ENCODE measurements around the gene HEATR5B.

HEATR5B gene

GRCh38 chr2:37083873-37084794 lies at the start of gene HEATR5B, which contains the start of gene GPATCH11:
TSS of gene HEATR5B (minus strand) at chr2:37084372. CDS start at chr2:37083414, 958 bp downstream.
TSS of gene GPATCH11 (plus strand) at chr2:37084518. CDS start at chr2:37088382, 3,864 bp downstream.
- ATAC-seq (peak; percentile 92), DNase-seq (peak; percentile 92)
- H3K9me3 Mint-ChIP-seq = no peaks in the 10 kb centered on the region
- no peak within 1 kb of the TSS for H3K4me3 Mint-ChIP-seq
- peaks cover 17% of the 10 kb centered on the region for H3K36me3 Mint-ChIP-seq (ENCODE audit: low read depth)
- H3K27me3 Mint-ChIP-seq = no peaks in the 10 kb centered on the region
- no peak within 1 kb of the TSS for H3K27ac Mint-ChIP-seq
- H3K4me1 Mint-ChIP-seq = peaks cover 28% of the 10 kb centered on the region

GRCh38 chr2:37132914-37133313 lies 48.7 kb upstream of the HEATR5B start:
- no peak for DNase-seq
- H3K36me3 Mint-ChIP-seq (ENCODE audit: low read depth) = peaks cover 48% of the 10 kb centered on the region
- H3K27ac Mint-ChIP-seq = no peak overlapping the region

GRCh38 chr2:37125416-37125815 lies 41.2 kb upstream of the HEATR5B start:
- ATAC-seq = no peak
- DNase-seq = no peak
- no peaks in the 10 kb centered on the region for H3K4me1 Mint-ChIP-seq
- H3K4me3 Mint-ChIP-seq = no peak overlapping the region
- H3K27ac Mint-ChIP-seq = no peak overlapping the region
- H3K36me3 Mint-ChIP-seq (ENCODE audit: low read depth) = peaks cover 46% of the 10 kb centered on the region
- H3K9me3 Mint-ChIP-seq = no peaks in the 10 kb centered on the region
- no peaks in the 10 kb centered on the region for H3K27me3 Mint-ChIP-seq

More at GRCh38 chr2:37132914-37133313, 48.7 kb upstream of the HEATR5B start:
- H3K27me3 Mint-ChIP-seq = no peaks in the 10 kb centered on the region
- H3K4me3 Mint-ChIP-seq = no peak overlapping the region
- H3K4me1 Mint-ChIP-seq = no peaks in the 10 kb centered on the region
- ATAC-seq = no peak
- no peaks in the 10 kb centered on the region for H3K9me3 Mint-ChIP-seq

- no peaks in the 10 kb centered on the region for H3K27me3 Mint-ChIP-seq
- no peaks in the 10 kb centered on the region for H3K4me1 Mint-ChIP-seq
- peaks cover 23% of the 10 kb centered on the region for H3K36me3 Mint-ChIP-seq (ENCODE audit: low read depth)
- no peak for DNase-seq
- no peak overlapping the region for H3K4me3 Mint-ChIP-seq
- no peak for ATAC-seq
- no peak overlapping the region for H3K27ac Mint-ChIP-seq
- no peaks in the 10 kb centered on the region for H3K9me3 Mint-ChIP-seq
These were observed 35.0 kb upstream of the HEATR5B start for GRCh38 chr2:37119157-37119556.

- no peak for ATAC-seq
- H3K4me1 Mint-ChIP-seq = no peaks in the 10 kb centered on the region
- H3K4me3 Mint-ChIP-seq = no peak overlapping the region
- no peaks in the 10 kb centered on the region for H3K9me3 Mint-ChIP-seq
- DNase-seq = no peak
- no peaks in the 10 kb centered on the region for H3K27me3 Mint-ChIP-seq
- H3K27ac Mint-ChIP-seq = no peak overlapping the region
- peaks cover 29% of the 10 kb centered on the region for H3K36me3 Mint-ChIP-seq (ENCODE audit: low read depth)
These were observed 33.4 kb upstream of the HEATR5B start for GRCh38 chr2:37117566-37117965.

- Mint-ChIP-seq H3K27ac (no peak overlapping the region), H3K4me1 (peaks cover 2% of the 10 kb centered on the region), H3K27me3 (no peaks in the 10 kb centered on the region), H3K4me3 (no peak overlapping the region), H3K9me3 (no peaks in the 10 kb centered on the region), H3K36me3 (ENCODE audit: low read depth) (peaks cover 33% of the 10 kb centered on the region)
- no peak for DNase-seq
- no peak for ATAC-seq
These were observed 27.8 kb upstream of the HEATR5B start for GRCh38 chr2:37111958-37112357.

- H3K27me3 Mint-ChIP-seq = no peaks in the 10 kb centered on the region
- H3K36me3 Mint-ChIP-seq (ENCODE audit: low read depth) = peaks cover 36% of the 10 kb centered on the region
- H3K4me1 Mint-ChIP-seq = peaks cover 2% of the 10 kb centered on the region
- no peak overlapping the region for H3K4me3 Mint-ChIP-seq
- H3K27ac Mint-ChIP-seq = peak overlapping the region; percentile 46
- DNase-seq = no peak
- no peaks in the 10 kb centered on the region for H3K9me3 Mint-ChIP-seq
- ATAC-seq = no peak
These were observed 26.4 kb upstream of the HEATR5B start for GRCh38 chr2:37110306-37111212.

GRCh38 chr2:37109523-37109922 lies 25.4 kb upstream of the HEATR5B start:
- Mint-ChIP-seq H3K27me3 (no peaks in the 10 kb centered on the region), H3K4me1 (peaks cover 2% of the 10 kb centered on the region), H3K9me3 (no peaks in the 10 kb centered on the region), H3K4me3 (no peak overlapping the region), H3K27ac (no peak overlapping the region), H3K36me3 (ENCODE audit: low read depth) (peaks cover 37% of the 10 kb centered on the region)
- DNase-seq (no peak), ATAC-seq (no peak)

- Mint-ChIP-seq H3K4me1 (no peaks in the 10 kb centered on the region), H3K36me3 (ENCODE audit: low read depth) (peaks cover 38% of the 10 kb centered on the region), H3K9me3 (no peaks in the 10 kb centered on the region), H3K27me3 (no peaks in the 10 kb centered on the region), H3K27ac (no peak overlapping the region), H3K4me3 (no peak overlapping the region)
- ATAC-seq (no peak), DNase-seq (no peak)
These were observed 21.0 kb upstream of the HEATR5B start for GRCh38 chr2:37105150-37105549.

- ATAC-seq = no peak
- H3K9me3 Mint-ChIP-seq = no peaks in the 10 kb centered on the region
- peaks cover 42% of the 10 kb centered on the region for H3K36me3 Mint-ChIP-seq (ENCODE audit: low read depth)
- H3K27me3 Mint-ChIP-seq = no peaks in the 10 kb centered on the region
- H3K4me1 Mint-ChIP-seq = no peaks in the 10 kb centered on the region
- no peak overlapping the region for H3K4me3 Mint-ChIP-seq
- H3K27ac Mint-ChIP-seq = no peak overlapping the region
- DNase-seq = no peak
These were observed 20.0 kb upstream of the HEATR5B start for GRCh38 chr2:37104178-37104577.

- peaks cover 2% of the 10 kb centered on the region for H3K4me1 Mint-ChIP-seq
- no peaks in the 10 kb centered on the region for H3K9me3 Mint-ChIP-seq
- no peak for ATAC-seq
- no peak for DNase-seq
- H3K36me3 Mint-ChIP-seq (ENCODE audit: low read depth) = peaks cover 36% of the 10 kb centered on the region
- no peaks in the 10 kb centered on the region for H3K27me3 Mint-ChIP-seq
- H3K4me3 Mint-ChIP-seq = no peak overlapping the region
- no peak overlapping the region for H3K27ac Mint-ChIP-seq
These were observed 18.4 kb upstream of the HEATR5B start for GRCh38 chr2:37102588-37102987.

- H3K27me3 Mint-ChIP-seq = no peaks in the 10 kb centered on the region
- no peak overlapping the region for H3K27ac Mint-ChIP-seq
- DNase-seq (no peak), ATAC-seq (no peak)
- peaks cover 41% of the 10 kb centered on the region for H3K36me3 Mint-ChIP-seq (ENCODE audit: low read depth)
- no peak overlapping the region for H3K4me3 Mint-ChIP-seq
- H3K4me1 Mint-ChIP-seq = peaks cover 2% of the 10 kb centered on the region
- H3K9me3 Mint-ChIP-seq = no peaks in the 10 kb centered on the region
These were observed 15.9 kb upstream of the HEATR5B start for GRCh38 chr2:37100054-37100453.

- Mint-ChIP-seq H3K27ac (no peak overlapping the region), H3K36me3 (ENCODE audit: low read depth) (peaks cover 45% of the 10 kb centered on the region), H3K27me3 (no peaks in the 10 kb centered on the region), H3K4me3 (no peak overlapping the region), H3K4me1 (peaks cover 2% of the 10 kb centered on the region), H3K9me3 (no peaks in the 10 kb centered on the region)
- DNase-seq (no peak), ATAC-seq (no peak)
These were observed 14.4 kb upstream of the HEATR5B start for GRCh38 chr2:37098416-37099118.

- ATAC-seq (no peak), DNase-seq (no peak)
- Mint-ChIP-seq H3K4me3 (no peak overlapping the region), H3K36me3 (ENCODE audit: low read depth) (peaks cover 52% of the 10 kb centered on the region), H3K9me3 (no peaks in the 10 kb centered on the region), H3K27ac (peak overlapping the region; percentile 1), H3K27me3 (no peaks in the 10 kb centered on the region), H3K4me1 (peaks cover 4% of the 10 kb centered on the region)
These were observed 12.4 kb upstream of the HEATR5B start for GRCh38 chr2:37096568-37096967.

All from activated naive CD8-positive, alpha-beta T cell treated with anti-CD3 and anti-CD28 coated beads, Interleukin-2, amount 50 U/mL, for 24 hours (primary cell).